Keratinocyte (primary cell): ENCODE measurements around the gene HMGXB3.

ENCODE experiments used
- CTCF ChIP-seq, 3 experiments: IDR thresholded peaks in 1 of 3; conservative IDR thresholded peaks in 1 of 3; optimal IDR thresholded peaks in 1 of 3; 2 replicates in 2 of 3; 3 replicates in 1 of 3; pipeline versions ENCODE3 to v1.5.1; 2011; ENCODE audit warnings: low read length in 3 of 3, mild to moderate bottlenecking in 3 of 3, moderate library complexity in 2 of 3, control low read depth in 1 of 3, inconsistent platforms in 1 of 3; ENCODE audit not compliant: insufficient read depth in 2 of 3; ENCODE audit errors: extremely low read depth in 1 of 3
- EZH2 ChIP-seq: IDR thresholded peaks from one replicate; pipeline ENCODE4 v1.6.1; 2012; ENCODE audit warnings: inconsistent platforms, mild to moderate bottlenecking, low read length, moderate library complexity

DNA sequence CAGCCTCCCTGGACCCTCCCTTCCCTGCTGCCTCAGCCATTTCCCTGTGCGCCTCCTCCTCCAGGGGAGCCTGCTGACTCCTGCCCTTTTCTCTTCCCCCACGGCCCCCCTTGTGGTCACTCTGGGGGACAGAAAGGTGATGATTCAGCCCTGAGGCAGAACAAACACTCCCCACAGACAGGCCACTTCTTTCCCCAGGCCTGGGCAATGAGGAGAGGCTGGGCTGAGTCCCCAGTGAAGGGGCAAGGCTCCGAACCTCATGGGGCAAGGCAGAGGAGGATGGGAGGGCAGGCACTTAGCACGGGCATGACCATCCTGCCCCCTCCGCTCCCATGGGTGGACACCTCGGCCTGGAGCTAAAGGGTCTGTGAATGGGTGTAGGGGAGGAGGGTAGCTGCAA is 64.8 kb downstream of the HMGXB3 start:
- no peak for TF ChIP-seq CTCF (optimal IDR thresholded peaks at IDR 0.05 in 1 of 3, IDR thresholded peaks at IDR 0.05 in 1 of 3, conservative IDR thresholded peaks at IDR 0.05 in 1 of 3; ENCODE audit: extremely low read depth in 1 of 3, insufficient read depth in 2 of 3, low read length in 3 of 3)
- TF ChIP-seq EZH2, result no peak
